Pancreas (tissue), 10 donors: ENCODE results near the gene ZDHHC13. TPM values are rescaled to one million over a fixed set of nuclear protein-coding genes. Genes with fewer than 3 reads are reported as not detected.

Source experiments
- ATAC-seq, 4 donors: fragments of 200-7000 bp; cut with Tn5 transposase; one replicate each; pipeline versions ENCODE4 v1.8.0 to v1.9.1; 2020; ENCODE audit warnings: mild to moderate bottlenecking in 4 of 4, moderate library complexity in 4 of 4
- DNase-seq, 6 donors: peaks; one replicate each; pipeline ENCODE4 v3.0.0-alpha.2; 2020
- FAIRE-seq: peaks from 2 replicates; lab custom pipeline; 2012; peaks lifted over from hg19 to GRCh38; lab: Jason Lieb, UNC
- H3K27ac ChIP-seq, 4 donors: fragments of 200-600 bp; sonication (generic); 1 replicate in 3 of 4; 2 replicates in 1 of 4; pipeline versions ENCODE4 v1.5.0 to v1.8.0; 2020
- H3K27me3 ChIP-seq, 4 donors: fragments of 200-600 bp; one replicate each; pipeline ENCODE4 v1.8.0; 2021
- H3K36me3 ChIP-seq, 3 donors: fragments of 200-600 bp; sonication (generic) in 1 of 3; one replicate each; pipeline versions ENCODE4 v1.5.0 to v1.8.0; 2020 to 2021
- H3K4me1 ChIP-seq, 3 donors: fragments of 200-600 bp; one replicate each; pipeline ENCODE4 v1.8.0; 2021
- H3K4me3 ChIP-seq, 4 donors: fragments of 200-600 bp; sonication (generic) in 2 of 4; one replicate each; pipeline versions ENCODE4 v1.5.0 to v1.8.0; 2020 to 2021
- H3K9me3 ChIP-seq, 4 donors: fragments of 200-600 bp; one replicate each; pipeline ENCODE4 v1.8.0; 2021
- WGBS, 2 donors: extraction: QIAGEN DNeasy Blood & Tissue Kit; methylation state at CpG; one replicate each; pipeline ENCODE4 v1.1.7; 2013; 5-methylcytosine and 5-hydroxymethylcytosine counted together
- intact Hi-C, 3 donors: fragments of 100-400 bp; cut with DNase I; formaldehyde crosslinking; loops; one replicate each; pipeline versions ENCODE4 v1.11.1 to v1.14.2; 2022
- polyA plus RNA-seq, 2 donors: library from polyadenylated mRNA; stranded (reverse); fragments of 200-250 nt; gene quantifications; one replicate each; pipeline ENCODE4 v1.2.3, GENCODE V29; 2013
- total RNA-seq, 6 donors: library from RNA; stranded (reverse); fragmentation: NEBNext Ultra II Directional in 4 of 6; extraction: Animal tissue kit (Norgen Biotek cat#: 25700) in 4 of 6; gene quantifications; one replicate each; pipeline versions ENCODE4 v1.2.1 to v1.2.4, GENCODE V29; 2021 to 2023
- TF ChIP-seq, protein P1 (sequence below), 4 donors: fragments of 200-600 bp; sonication (generic) in 3 of 4; IDR thresholded peaks; one replicate each; pipeline versions ENCODE4 v1.5.0 to v1.8.0; 2021; ENCODE audit warnings: antibody characterized with exemption in 4 of 4
- donor health status: healthy with polysubstance abuse.
- donor health status: DM: no; HTN: no; CAD: no; lungs with moderate emphysema.
- donor health status: DM: no; HTN: no; CAD: no.
- donor health status: control.
- donor health status: control.
- donor health status: Bipolar disorder and iron deficiency.
- donor health status: DM: yes; HTN: yes; CAD: no.
- donor health status: DM: no; HTN: no; CAD: no.
- donor health status: DM: no; HTN: no; CAD: no.
- donor health status: DM: yes; HTN: yes; CAD: no.

The ZDHHC13 gene
- total and polyA plus RNA-seq, 8 donors = 4.5 to 11.5 (median 7.5) TPM

DNA sequence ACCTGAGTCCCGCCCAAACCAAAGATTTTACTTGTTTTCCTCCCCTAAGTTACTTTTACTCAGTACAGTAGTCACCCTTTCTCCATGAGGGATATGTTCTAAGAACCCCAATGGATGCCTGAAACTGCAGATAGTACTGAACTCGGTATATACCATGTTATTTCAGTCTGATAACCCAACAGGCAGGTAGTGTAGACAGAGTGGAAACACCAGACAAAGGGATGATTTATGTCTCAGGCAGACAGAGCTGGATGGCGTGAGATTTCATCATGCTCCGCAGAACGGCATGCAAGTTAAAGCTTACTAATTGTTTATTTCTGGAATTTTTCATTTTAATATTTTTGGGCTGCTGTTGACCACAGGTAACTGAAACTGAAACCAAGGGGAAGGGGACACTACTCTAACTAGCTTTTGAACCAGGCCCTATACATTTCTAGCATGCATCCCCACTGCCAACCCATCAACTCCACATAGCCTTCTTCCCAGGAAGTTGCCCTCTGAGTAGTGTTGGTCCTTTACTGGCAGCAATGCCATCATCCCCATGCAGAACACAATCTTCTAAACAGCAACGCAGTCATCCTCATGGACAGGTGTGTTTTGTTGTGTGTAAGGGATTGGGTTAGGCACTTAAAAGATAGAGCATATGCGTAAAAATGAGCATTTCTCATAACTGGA, 57.1 kb downstream of the ZDHHC13 start:
- no peak overlapping the region for H3K27ac ChIP-seq
- no peaks in the 10 kb centered on the region for H3K9me3 ChIP-seq
- ATAC-seq (no peak), DNase-seq (no peak), FAIRE-seq (no peak)
- no peak overlapping the region for H3K4me3 ChIP-seq
- WGBS, 2 donors = 95 to 97% methylated on average over 7 of the region's 7 CpGs
- intact Hi-C loops = no loop called here
- no peaks in the 10 kb centered on the region for H3K27me3 ChIP-seq
- no peaks in the 10 kb centered on the region for H3K4me1 ChIP-seq
- TF ChIP-seq, protein P1, sequence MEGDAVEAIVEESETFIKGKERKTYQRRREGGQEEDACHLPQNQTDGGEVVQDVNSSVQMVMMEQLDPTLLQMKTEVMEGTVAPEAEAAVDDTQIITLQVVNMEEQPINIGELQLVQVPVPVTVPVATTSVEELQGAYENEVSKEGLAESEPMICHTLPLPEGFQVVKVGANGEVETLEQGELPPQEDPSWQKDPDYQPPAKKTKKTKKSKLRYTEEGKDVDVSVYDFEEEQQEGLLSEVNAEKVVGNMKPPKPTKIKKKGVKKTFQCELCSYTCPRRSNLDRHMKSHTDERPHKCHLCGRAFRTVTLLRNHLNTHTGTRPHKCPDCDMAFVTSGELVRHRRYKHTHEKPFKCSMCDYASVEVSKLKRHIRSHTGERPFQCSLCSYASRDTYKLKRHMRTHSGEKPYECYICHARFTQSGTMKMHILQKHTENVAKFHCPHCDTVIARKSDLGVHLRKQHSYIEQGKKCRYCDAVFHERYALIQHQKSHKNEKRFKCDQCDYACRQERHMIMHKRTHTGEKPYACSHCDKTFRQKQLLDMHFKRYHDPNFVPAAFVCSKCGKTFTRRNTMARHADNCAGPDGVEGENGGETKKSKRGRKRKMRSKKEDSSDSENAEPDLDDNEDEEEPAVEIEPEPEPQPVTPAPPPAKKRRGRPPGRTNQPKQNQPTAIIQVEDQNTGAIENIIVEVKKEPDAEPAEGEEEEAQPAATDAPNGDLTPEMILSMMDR (IDR thresholded peaks at IDR 0.05) = no peak
- H3K36me3 ChIP-seq = peaks cover 0 to 22% (median 9%) of the 10 kb centered on the region in 3 donors

DNA sequence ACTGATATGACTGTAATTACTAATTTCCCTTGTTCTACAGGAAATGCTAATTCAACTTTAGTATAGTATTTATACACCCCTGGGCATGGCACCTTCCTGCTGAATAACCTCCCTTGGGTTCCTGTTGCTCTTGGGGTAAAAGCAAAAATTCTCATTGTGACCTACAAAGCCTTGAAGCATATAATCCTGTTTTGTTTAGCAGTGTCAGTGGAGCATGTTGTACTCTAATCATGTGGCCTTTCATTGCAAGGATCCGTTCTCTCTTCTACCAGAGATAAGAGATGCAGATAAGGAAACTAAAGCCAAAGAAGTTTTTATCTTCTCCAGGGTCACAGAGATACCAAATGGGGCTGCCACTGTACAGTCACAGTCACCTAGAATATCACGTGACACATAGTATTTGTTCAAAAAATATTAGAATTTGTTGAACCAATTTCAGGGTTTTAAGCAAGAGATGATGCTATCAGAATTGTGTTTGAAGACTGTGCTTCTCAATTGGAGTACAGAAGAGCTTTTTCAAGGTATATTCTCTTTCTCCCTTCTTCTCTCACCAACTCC, 59.7 kb downstream of the ZDHHC13 start:
- H3K27ac ChIP-seq = no peak overlapping the region
- 60 to 69% methylated on average over 2 of the region's 2 CpGs for WGBS, 2 donors
- FAIRE-seq = no peak

DNA sequence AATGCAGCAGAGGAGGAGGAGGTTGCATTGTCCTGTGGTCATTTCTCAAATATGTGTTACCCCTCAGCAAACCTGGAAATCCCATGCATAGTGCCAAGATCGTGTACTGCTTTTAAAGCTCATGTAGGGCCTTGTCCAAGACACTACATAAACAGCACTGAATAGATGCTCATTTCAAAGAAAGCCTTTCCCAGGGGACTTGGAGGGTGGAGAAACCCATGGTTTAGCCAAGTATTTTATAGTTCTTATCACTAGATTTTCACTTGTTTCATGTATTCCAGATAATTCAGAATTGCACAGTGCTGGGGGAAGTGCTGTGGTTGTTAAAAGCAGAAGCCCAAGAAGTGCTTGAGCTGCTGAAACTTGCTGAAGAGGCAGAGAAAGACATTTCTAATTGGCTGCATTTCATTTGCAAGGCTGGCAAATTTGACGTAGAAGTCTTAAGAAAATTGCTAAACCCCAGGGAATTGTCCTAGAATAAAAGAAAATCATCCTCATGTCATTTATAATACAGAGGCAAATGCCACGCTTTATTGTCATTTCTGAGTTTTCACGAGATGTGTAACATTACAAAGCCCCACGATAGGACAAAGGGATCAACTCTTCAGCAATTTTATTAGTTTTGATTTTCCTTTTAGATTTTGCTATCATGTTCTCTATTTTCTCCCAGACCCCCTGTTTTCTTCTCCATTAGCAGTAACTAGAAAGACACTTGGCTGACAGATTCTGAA, 64.7 kb downstream of the ZDHHC13 start:
- H3K36me3 ChIP-seq = peaks cover 0 to 4% (median 0%) of the 10 kb centered on the region in 3 donors
- H3K9me3 ChIP-seq = no peaks in the 10 kb centered on the region
- intact Hi-C loops = no loop called here
- no peak for DNase-seq
- TF ChIP-seq, protein P1 (IDR thresholded peaks at IDR 0.05) = no peak
- FAIRE-seq = no peak
- H3K4me1 ChIP-seq = no peaks in the 10 kb centered on the region
- ATAC-seq = no peak
- H3K27ac ChIP-seq = no peak overlapping the region
- WGBS, 2 donors = 77 to 85% methylated on average over 5 of the region's 5 CpGs
- no peak overlapping the region for H3K4me3 ChIP-seq
- H3K27me3 ChIP-seq = no peaks in the 10 kb centered on the region

More for the DNA sequence above, 59.7 kb downstream of the ZDHHC13 start:
- no peaks in the 10 kb centered on the region for H3K9me3 ChIP-seq
- H3K4me3 ChIP-seq = no peak overlapping the region
- TF ChIP-seq, protein P1 (IDR thresholded peaks at IDR 0.05) = no peak
- ATAC-seq (no peak), DNase-seq (no peak)
- H3K27me3 ChIP-seq = no peaks in the 10 kb centered on the region
- intact Hi-C loops = no loop called here
- H3K4me1 ChIP-seq = no peaks in the 10 kb centered on the region
- H3K36me3 ChIP-seq = peaks cover 0 to 22% (median 9%) of the 10 kb centered on the region in 3 donors

DNA sequence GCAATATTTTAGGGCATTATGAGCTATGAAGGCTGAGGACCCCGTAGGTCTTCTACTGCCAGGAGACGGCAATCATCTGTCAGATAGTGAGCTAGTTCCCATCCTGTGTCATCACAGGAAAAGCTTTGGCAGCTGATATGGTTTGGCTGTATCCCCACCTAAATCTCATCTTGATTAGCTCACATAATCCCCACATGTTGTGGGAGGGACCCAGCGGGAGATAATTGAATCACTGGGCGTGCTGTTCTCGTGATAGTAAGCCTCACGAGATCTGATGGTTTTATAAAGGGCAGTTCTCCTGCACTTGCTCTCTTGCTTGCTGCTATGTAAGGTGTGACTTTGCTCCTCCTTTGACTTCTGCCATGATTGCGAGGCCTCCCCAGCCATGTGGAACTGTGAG, 66.7 kb downstream of the ZDHHC13 start:
- FAIRE-seq (no peak), ATAC-seq (no peak), DNase-seq (no peak)
- no peaks in the 10 kb centered on the region for H3K27me3 ChIP-seq
- TF ChIP-seq, protein P1 (IDR thresholded peaks at IDR 0.05) = no peak
- no peak overlapping the region for H3K27ac ChIP-seq
- 92 to 93% methylated on average over 7 of the region's 7 CpGs for WGBS, 2 donors
- no peaks in the 10 kb centered on the region for H3K36me3 ChIP-seq
- no peaks in the 10 kb centered on the region for H3K9me3 ChIP-seq
- intact Hi-C loops = no loop called here
- H3K4me3 ChIP-seq = no peak overlapping the region
- no peaks in the 10 kb centered on the region for H3K4me1 ChIP-seq
